K562 (cell line): ENCODE results near the gene ZDHHC16. TPM values are rescaled to one million over a fixed set of nuclear protein-coding genes. Genes with fewer than 3 reads are reported as not detected.
A peak's percentile ranks its signal among the peaks of the same experiment; 100 is the strongest.

ENCODE experiments used
- CREBBP ChIP-seq: IDR thresholded peaks from one replicate; pipeline ENCODE4 v1.6.1; 2012; ENCODE audit warnings: low read depth, mild to moderate bottlenecking, control low read depth, inconsistent platforms, low read length
- FOXK2 ChIP-seq, 2 experiments: fragments of 450-650 bp; IDR thresholded peaks in 1 of 2; conservative IDR thresholded peaks in 1 of 2; 2 replicates each; pipeline ENCODE4 v1.6.1; 2016; ENCODE audit warnings: low read depth in 2 of 2, mild to moderate bottlenecking in 1 of 2
- GTF2B ChIP-seq: IDR thresholded peaks from 2 replicates; pipeline ENCODE4 v1.6.1; 2011; ENCODE audit not compliant: insufficient read length; ENCODE audit errors: extremely low read depth
- HCFC1 ChIP-seq: IDR thresholded peaks from 2 replicates; pipeline ENCODE4 v1.6.1; 2012; ENCODE audit warnings: low read depth, low read length, improper control_type of control experiment
- MGA ChIP-seq: fragments of 450-650 bp; IDR thresholded peaks from 2 replicates; pipeline ENCODE4 v1.6.1; 2016; ENCODE audit warnings: mild to moderate bottlenecking, moderate library complexity
- MNT ChIP-seq, 2 experiments: fragments of 450-650 bp; conservative IDR thresholded peaks; 2 replicates each; pipeline ENCODE4 v1.6.1; 2017; ENCODE audit warnings: mild to moderate bottlenecking in 2 of 2, moderate library complexity in 2 of 2
- NFE2 ChIP-seq: IDR thresholded peaks from 2 replicates; pipeline ENCODE4 v1.6.1; 2014; ENCODE audit warnings: antibody characterized with exemption, low read depth
- TAF7 ChIP-seq: fragments of 450-650 bp; IDR thresholded peaks from 2 replicates; pipeline ENCODE4 v1.6.1; 2016; ENCODE audit warnings: missing genetic modification characterization, missing compliant biosample characterization
- ZMIZ1 ChIP-seq, 2 experiments: fragments of 150-350 bp in 1 of 2; IDR thresholded peaks; 2 replicates each; pipeline ENCODE4 v1.6.1; 2012 to 2016; ENCODE audit warnings: low read depth in 2 of 2, low read length in 2 of 2, mild to moderate bottlenecking in 1 of 2, moderate library complexity in 1 of 2
- ZNF408 ChIP-seq: fragments of 250-450 bp; sonication (Bioruptor Pico); IDR thresholded peaks from 2 replicates; pipeline ENCODE4 v1.4.0; 2020; ENCODE audit warnings: low read depth, mild to moderate bottlenecking, moderate library complexity
- polyA plus RNA-seq, 8 experiments: library from polyadenylated mRNA; depleted of rRNA in 4 of 8; stranded (reverse) in 5 of 8; unstranded in 3 of 8; fragments of >200 nt; fragmentation: Nextera tagmentation in 2 of 8; fragmentation: Illumina TruSeq in 1 of 8; extraction: Ambion mirVana in 2 of 8; extraction: Trizol in 1 of 8; gene quantifications; 2 replicates each; pipeline versions ENCODE4 v1.2.1 to v1.2.3, GENCODE V29; 2011 to 2014; ENCODE audit warnings: inconsistent platforms in 1 of 8, missing spikeins in 1 of 8
- total RNA-seq, 7 experiments: library from RNA; depleted of rRNA in 6 of 7; stranded (reverse); fragments of >200 nt in 6 of 7; fragmentation: Illumina TruSeq in 2 of 7; extraction: Trizol in 2 of 7; gene quantifications; 2 replicates each; pipeline versions ENCODE4 v1.2.1 to v1.2.3, GENCODE V29; 2011 to 2021; ENCODE audit warnings: low replicate concordance in 1 of 7

Gene ZDHHC16
- total and polyA plus RNA-seq, 9 of the 15 experiments (the other 6 are each of a cell fraction or from before 2014, with no cell fraction given), result 12.5 to 33.8 (median 21.3) TPM

GRCh38 chr10:97497572-97498075 is 51.6 kb downstream of the ZDHHC16 start (continued):
- TF ChIP-seq MGA (peak; percentile 67), ZNF408 (CRISPR knock-in tag) (no peak), CREBBP (no peak), TAF7 (tag) (no peak), HCFC1 (peak; percentile 7; the same call in 1 of the 2 replicates), FOXK2 (conservative IDR thresholded peaks at IDR 0.05 in 1 of 2, IDR thresholded peaks at IDR 0.05 in 1 of 2; ENCODE audit: low read depth in 2 of 2) (peak in 1 of 2 experiments; percentile 7; a peak in 2 of 4 replicates), MNT (conservative IDR thresholded peaks at IDR 0.05) (peak; percentile 56 to 63), ZMIZ1 (IDR thresholded peaks at IDR 0.05; ENCODE audit: low read depth in 2 of 2, low read length in 2 of 2) (no peak), GTF2B (no peak), NFE2 (no peak)
